ENCODE data around the gene BMERB1.
"Not testable (repeated sequence)": the region's sequence is repeated elsewhere in the genome, so short reads cannot be mapped to it uniquely, and the experiment has no call there.

BMERB1 gene

DNA sequence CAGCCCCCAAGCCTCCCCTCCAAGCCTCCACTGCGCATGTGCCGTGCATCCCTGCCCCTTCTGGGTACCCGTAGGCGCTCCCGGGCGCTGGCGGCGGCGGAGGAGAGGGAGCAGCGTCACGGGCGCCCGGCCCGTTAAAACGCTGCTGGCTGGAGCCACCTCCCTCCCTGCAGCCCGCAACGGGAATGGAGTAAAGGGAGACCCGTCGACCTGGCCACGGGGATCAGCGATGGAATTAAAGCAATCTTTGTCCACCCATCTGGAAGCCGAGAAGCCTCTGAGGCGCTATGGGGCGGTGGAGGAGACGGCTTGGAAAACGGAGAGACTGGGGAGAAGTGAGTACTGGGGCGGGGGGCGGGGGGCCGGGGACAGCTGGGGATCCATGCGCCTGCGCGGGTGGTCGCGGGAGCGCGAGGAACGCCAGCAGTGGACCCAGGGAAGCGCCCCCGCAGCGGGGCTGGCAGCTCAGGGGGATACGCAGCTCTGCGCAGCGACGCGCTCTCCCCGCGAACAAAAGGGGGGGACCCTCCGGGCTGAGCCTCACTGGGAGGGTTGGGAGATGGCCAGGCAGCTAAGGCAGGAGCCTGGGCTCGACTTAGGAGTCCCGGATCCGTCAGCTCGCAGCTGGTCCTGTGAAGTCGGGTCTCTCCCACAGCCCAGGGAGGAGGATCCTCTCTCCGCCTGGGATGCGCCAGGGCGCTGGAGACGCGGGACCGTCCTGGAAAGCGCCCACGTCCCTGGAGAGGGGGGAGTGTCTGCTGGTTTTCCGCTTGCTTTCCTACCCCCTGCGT lies at the start of gene BMERB1:
Gene BMERB1 (plus strand): TSS at position 164 of the 791 bp plus-strand sequence. CDS start 66 bp downstream, at position 230.
- DNase-seq (ENCODE audit: low read depth, low spot score), result peak; percentile 28

DNA sequence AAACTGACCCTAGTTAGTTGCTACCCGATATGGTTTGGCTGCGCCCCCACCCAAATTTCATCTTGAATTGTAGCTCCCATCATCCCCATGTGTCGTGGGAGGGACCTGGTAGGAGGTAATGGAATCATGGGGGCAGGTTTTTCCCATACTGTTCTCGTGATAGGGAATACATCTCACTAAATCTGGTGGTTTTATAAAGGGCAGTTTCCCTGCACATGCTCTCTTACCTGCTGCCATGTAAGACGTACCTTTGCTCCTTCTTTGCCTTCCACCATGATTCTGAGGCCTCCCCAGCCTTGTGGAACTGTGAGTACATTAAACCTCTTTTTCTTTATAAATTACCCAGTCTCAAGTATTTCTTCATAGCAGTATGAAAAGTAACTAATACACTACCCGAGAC lies 46.3 kb upstream of the BMERB1 start:
- not testable (repeated sequence) for DNase-seq (ENCODE audit: low read depth, low spot score)

DNA sequence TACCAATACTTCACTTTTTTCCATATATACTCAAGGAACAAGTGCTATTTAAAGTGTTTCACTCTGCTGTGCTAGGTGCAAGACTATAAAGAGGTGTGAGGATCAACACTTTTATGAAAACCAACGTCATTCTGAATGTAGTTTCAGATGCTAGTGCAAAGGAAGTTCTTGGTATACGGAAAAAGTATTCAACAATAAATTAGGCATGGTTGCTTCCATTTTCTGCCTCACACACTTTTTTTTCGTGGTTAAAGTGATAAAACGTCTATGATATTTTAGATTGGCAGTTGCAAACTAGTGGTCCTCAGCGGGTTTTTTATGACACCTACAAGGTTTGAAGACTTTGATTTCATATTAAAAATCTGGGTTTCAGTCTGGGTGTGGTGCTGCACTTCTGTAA lies 44.5 kb upstream of the BMERB1 start:
- not testable (repeated sequence) for DNase-seq (ENCODE audit: low read depth, low spot score)

DNA sequence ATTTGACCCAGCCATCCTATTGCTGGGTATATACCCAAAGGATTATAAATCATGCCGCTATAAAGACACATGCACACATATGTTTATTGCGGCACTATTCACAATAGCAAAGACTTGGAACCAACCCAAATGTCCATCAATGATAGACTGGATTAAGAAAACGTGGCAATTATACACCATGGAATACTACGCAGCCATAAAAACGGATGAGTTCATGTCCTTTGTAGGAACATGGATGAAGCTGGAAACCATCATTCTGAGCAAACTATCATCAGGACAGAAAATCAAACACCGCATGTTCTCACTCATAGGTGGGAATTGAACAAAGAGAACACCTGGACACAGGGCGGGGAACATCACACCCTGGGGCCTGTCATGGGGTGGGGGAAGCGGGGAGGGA lies 41.4 kb upstream of the BMERB1 start:
- DNase-seq (ENCODE audit: low read depth, low spot score), result not testable (repeated sequence)

DNA sequence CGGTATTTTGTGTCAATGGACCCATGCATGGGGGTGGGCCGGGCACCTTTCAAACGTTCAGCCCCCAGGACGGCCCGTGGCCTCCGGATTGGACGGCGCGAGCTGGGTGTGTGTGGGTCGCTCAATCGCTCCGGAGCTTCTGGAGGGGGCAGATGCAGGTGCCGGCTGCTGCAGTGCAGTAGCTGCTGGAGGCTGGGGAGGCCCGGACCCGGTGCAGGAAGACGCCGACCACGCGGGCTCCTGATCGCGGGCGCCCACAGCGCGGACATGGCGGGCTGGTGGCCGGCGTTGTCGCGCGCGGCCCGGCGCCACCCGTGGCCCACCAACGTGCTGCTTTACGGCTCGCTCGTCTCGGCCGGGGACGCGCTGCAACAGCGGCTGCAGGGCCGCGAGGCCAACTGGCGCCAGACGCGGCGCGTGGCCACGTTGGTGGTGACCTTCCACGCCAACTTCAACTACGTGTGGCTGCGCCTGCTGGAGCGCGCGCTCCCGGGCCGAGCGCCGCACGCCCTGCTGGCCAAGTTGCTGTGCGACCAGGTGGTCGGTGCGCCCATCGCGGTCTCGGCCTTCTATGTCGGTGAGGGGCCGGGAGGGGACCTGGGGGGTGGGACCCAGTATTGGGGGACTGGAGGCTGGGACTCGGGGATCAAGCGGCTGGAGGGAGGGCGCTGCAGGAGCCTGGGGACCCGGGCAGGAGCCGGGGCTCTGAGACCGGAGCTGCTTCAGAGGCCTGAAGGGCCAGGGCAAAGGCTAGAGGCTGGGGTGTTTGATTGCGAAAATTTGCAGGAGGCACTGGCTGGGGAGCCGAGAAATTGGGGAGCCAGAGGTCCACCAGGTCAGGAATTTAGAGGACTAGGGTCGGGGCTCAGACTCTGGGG lies 38.5 kb upstream of the BMERB1 start, which contains the start of gene MPV17L:
Gene MPV17L (plus strand): TSS at position 124 of the 878 bp plus-strand sequence. CDS start 144 bp downstream, at position 268.
- not testable (repeated sequence) for DNase-seq (ENCODE audit: low read depth, low spot score)

DNA sequence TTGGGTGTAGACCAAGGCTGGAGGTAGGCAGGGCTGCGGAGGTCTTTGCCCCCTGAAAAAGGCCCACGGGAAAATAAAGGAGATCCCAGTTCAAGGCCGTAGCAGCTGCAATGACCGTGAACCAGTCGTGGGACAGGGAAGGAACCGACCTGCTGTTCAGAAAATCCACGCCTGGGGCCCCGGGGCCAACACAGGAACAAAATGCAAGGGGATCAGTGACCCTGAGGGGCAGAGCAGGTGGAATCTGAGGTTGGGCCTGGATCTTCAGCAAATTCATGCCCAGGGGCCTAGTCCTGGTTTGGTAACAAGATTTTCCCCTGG lies 37.9 kb upstream of the BMERB1 start:
- not testable (repeated sequence) for DNase-seq (ENCODE audit: low read depth, low spot score)

DNA sequence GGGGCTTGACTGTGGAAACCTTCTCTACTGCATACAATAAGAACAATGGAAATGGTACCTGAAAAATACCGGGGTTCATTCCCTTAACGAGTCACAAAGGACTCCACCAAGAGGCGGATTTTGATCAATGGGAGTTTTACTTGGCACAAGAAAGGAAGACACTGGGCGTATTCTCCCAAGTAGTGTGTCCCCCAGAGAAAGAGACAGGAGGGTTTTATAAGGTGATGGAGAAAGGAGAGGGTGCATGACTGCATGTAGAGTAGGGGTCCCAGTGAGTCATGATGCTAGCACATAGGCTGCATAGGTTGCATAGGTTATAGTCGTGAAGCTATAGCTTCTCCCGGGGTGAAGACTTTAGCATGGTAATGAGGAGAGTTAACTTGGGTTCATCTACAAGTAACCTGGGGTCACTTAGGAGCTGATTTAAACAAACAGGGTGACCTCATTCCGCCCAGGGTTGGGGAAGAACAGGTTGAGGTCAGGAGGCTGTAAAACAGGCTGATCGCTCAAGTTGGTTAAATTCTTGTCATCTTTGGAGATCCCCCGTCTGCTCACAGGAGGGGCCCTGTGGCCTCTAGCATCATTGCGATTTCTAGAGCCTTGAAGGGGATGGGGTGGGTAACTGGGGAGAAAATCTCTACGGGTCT lies 37.3 kb upstream of the BMERB1 start:
- no peak for DNase-seq (ENCODE audit: low read depth, low spot score)

DNA sequence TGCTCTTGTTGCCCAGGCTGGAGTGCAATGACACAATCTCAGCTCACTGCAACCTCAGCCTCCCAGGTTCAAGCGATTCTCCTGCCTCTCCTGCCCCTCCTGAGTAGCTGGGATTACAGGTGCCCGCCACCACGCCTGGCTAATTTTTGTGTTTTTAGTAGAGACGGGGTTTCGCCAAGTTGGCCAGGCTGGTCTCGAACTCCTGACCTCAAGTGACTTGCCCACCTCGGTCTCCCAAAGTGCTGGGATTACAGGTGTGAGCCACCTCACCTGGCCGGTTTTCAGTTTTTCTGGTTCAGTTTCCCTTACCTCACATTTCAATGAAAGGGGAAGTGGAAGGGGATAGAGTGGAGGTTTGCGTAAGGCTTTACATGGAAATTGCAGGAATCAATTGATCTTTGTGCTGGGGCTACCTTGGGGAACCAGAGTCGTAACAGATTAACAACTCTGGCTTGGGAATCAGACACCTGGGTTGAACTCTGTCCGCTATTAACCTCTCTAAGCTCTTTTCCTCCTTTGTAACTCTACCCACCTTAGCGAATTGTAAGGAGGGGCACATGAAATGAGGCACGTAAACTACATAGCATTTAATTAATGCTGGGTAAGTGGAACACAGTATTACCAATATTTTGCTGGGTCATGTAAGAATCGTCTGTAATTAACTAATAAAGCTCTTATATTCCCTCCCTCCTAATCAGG lies 35.6 kb upstream of the BMERB1 start:
- no peak for DNase-seq (ENCODE audit: low read depth, low spot score)

DNA sequence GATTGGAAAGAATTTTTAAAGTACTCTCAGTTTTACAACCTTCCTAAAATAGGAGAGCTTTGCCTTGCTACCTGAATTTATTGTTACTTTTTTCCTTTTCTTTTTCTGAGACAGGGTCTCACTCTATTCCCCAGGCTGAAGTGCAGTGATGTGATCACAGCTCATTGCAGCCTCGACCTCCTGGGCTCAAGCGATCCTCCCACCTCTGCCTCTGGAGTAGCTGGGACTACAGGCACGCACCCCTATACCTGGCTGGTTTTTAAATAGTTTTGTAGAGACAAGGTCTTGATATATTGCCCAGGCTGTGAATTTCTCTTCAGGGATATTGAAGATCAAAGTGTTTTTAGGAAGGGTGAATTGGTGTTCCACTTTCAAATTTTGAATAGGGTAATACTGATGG lies 35.1 kb upstream of the BMERB1 start:
- DNase-seq (ENCODE audit: low read depth, low spot score), result no peak

DNA sequence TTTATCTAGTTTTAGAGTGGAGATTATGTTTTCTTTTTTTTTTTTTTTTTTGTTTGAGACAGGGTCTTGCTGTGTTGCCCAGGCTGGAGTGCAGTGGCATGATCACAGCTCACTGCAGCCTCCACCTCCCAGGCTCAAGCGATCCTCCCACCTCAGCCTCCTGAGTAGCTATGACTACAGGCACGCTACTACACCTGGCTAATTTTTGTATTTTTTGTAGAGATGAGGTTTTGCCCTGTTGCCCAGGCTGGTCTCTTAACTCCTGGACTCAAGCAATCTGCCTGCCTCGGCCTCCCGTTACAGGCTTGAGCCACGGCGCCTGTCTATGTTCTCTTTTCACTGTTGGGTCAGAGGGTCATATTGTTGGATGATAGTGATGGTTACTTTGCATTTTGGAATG lies 34.1 kb upstream of the BMERB1 start:
- DNase-seq (ENCODE audit: low read depth, low spot score), result not testable (repeated sequence)

DNA sequence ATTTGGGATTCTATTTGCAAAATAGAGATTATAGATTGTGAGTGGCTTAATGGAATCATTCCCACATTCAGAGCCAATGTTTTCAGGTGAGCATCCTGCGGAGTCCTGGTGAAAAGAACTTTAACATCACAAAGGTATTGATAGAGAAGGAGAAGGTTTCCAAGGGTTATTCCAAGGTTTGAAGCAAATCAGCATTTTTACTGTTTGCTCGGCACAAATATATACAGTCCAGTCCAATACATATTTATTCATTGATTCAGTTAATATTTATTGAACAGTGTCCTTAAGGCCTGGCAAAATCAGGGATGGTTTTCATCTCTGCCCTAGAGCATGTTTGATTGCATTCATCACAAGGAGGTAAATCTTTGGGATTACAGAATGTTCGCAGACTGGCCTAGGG lies 32.4 kb upstream of the BMERB1 start:
- DNase-seq (ENCODE audit: low read depth, low spot score), result no peak

DNA sequence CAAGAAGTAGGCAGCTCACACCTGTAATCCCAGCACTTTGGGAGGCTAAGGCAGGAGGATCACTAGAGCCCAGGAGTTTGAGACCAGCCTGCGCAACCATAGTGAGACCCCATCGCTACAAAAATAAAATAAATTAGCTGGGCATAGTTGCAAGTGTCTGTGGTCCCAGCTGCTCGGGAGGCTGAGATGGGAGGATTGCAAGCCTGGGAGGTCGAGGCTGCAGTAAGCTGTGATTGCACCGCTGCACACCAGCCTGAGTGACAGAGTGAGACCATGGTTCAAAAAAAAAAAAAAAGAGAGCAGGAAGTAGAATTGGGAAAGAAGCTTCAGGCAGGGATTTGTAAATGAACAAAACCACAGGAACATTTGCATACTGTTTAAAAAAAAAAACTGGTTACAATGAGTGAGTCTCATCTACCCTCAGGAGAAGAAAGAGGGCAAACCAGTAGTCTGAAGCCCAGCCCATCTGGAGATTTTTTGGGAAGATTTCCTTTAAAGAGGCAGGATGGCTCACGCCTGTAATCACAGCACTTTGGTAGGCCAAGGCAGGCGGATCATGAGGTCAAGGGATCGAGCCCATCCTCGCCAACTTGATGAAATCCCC lies 30.9 kb upstream of the BMERB1 start:
- DNase-seq (ENCODE audit: low read depth, low spot score), result no peak

DNA sequence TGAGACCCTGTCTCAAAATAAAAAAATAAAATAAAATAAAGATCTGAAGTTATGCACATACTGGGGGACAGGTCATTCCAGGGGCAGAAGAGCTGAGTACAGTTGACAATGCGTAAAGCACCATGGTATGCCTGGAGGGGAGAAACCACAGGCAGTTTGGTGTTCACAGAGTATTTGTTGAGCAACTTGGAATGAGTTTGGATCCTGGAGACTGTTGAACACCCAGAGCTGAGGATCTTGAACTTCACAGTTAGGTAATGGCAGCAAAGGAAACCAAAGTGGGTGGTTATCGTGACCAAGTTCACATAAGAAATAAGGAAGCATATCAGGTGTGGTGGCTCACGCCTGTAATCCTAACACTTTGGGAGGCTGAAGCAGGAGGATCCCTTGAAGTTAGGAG lies 30.3 kb upstream of the BMERB1 start:
- not testable (repeated sequence) for DNase-seq (ENCODE audit: low read depth, low spot score)

DNA sequence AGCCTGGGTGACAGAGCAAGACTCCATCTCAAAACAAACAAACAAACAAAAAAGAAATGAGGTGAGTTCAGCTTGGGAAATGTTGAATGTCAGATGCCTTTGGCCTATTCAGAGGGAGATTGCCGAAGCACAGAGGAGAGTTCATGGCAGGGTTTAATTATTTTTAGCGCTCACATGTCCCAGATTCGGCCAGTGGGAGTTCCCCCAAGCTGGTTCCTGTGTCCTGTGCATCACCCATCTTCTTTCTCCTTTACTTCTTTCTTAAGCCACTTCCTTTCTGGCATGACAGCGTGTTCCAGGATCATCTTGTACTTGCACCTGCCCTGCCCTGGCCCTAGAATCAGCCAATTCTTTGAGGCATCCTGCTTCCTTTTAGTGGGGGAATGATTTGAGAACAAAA lies 29.6 kb upstream of the BMERB1 start:
- DNase-seq (ENCODE audit: low read depth, low spot score), result no peak

DNA sequence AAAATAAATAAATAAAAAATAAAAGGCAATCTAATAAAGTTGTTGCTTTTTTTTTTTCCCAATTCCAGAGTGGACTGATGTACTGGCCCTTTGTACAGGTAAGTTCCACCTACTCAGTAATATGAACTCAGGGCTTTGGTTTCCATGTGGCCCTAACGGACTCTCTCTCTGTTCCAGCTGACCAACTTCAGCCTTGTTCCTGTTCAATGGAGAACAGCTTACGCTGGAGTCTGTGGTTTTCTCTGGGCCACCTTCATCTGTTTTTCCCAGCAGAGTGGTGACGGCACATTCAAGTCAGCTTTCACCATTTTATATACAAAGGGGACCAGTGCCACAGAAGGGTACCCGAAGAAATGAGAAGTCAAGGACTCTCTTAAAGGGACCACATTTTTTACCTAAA lies 26.6 kb upstream of the BMERB1 start:
- DNase-seq (ENCODE audit: low read depth, low spot score), result not testable (repeated sequence)

DNA sequence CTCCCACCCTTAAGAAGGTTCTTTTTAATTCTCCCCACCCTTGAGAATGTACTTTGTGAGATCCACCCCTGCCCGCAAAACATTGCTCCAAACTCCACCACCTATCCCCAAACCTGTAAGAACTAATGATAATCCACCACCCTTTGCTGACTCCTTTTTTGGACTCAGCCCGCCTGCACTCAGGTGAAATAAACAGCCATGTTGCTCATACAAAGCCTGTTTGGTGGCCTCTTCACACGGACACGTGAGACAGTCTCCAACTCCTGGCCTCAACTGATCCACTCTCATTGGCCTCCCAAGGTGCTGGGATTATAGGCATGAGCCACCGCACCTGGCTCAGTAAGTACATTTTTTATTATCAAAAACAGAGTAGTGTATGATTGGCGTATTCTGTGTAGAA lies 24.9 kb upstream of the BMERB1 start:
- DNase-seq (ENCODE audit: low read depth, low spot score), result not testable (repeated sequence)

DNA sequence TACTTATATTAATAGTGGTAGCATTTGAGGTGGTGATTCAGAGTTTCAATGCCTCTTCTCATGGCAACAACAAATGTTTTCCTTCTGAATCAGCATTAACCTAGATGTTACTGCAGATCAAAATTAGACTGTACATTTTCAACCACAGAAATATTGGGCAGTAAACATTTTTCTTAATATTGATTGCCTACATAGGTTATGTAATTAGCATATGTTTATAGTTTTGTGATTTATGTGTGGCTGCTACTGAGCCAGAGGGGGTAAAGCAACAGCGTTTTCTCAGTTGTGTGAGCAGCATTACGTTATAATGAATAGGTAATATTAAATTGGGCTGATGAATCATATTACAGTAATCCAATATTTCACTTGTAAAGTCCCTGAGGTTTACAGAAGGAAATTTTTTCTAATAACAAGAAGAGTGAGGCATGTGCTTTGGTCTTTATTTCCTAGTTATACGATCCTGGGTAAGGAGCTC lies 18.8 kb upstream of the BMERB1 start:
- DNase-seq (ENCODE audit: low read depth, low spot score), result no peak

DNA sequence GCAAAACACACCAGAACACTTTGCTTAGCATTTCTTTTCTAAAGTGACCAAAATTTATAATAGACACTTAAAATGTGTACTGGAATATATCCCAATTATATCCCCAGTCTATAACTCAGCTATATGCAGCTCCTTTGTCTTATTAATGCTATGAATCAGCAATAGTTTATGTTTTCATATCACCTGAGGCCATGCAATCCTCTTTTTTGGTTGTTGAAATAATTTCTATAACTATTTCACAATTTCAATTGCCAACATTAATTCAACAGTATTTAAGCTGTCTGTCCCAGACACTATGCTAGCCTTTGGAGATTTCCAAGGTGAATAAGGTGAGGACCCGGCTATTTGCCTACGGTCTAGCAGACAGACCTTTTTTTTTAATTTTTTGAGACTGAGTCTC lies 17.2 kb upstream of the BMERB1 start:
- no peak for DNase-seq (ENCODE audit: low read depth, low spot score)

DNA sequence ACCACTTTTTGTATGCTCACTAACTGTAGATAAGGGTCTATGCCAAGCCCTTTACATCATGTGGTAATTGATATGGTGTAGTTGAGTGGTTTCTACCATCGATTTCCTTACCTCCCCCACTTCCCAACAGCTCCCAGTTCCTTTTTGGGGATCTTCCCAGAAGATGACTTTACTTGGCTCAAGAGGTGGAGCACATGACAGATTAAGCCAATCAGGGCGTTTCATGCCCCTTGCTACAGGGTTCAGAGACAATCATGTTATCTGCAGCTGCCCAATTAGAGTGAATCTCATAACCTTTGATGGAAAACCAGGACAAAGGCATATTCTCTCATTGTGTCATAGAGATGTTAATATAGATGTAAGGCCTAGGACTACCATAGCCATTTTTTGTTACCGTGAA lies 16.2 kb upstream of the BMERB1 start:
- no peak for DNase-seq (ENCODE audit: low read depth, low spot score)

DNA sequence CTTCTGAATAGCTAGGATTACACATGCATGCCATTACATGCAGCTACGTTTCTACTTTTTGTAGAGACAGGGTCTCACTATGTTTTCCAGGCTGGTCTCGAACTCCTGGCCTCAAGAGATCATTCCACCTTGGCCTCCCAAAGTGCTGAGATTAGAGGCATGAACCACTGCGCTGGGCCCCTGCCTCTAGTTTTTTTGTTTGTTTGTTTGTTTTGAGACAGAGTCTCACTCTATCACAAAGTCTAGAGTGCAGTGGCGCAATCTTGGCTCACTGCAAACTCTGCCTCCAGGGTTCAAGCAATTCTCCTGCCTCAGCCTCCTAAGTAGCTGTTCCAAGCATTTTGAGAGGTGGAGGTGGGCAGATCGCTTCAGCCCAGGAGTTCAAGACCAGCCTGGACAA lies 12.7 kb upstream of the BMERB1 start:
- DNase-seq (ENCODE audit: low read depth, low spot score), result not testable (repeated sequence)

DNA sequence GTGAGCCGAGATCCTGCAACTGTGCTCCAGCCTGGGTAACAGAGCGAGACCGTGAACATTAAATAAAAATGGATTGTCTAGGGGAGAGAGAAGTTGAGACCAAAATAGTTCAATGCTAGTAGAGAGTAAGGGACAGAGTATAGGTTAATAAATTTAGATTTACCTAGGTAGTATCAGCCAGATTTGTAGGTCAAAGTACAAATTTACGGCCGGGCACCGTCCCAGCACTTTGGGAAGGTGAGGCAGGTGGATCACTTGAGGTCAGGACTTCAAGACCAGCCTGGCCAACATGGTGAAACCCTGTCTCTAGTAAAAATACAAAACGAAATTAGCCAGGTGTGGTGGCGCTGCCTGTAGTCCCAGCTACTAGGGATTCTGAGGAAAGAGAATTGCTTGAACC lies 12.2 kb upstream of the BMERB1 start:
- no peak for DNase-seq (ENCODE audit: low read depth, low spot score)
